ENCODE results near the gene RNF150. TPM values are rescaled to one million over a fixed set of nuclear protein-coding genes. Genes with fewer than 3 reads are reported as not detected.
A peak's percentile ranks its signal among the peaks of the same experiment; 100 is the strongest.

Gene RNF150
- total and polyA plus RNA-seq, 2 of the 4 experiments (the other 2 are of a cell fraction) = 6.2 to 18.1 TPM

- BruUV-seq (replicated peaks) = no TSS peak
- Histone ChIP-seq H3K9ac (ENCODE audit: low read depth, low read length) (no peak overlapping the region), H4K91ac (ENCODE audit: insufficient read depth, low read depth, low read length) (no peak overlapping the region), H3K27me3 (ENCODE audit: control insufficient read depth, insufficient read depth, low read length) (no peaks in the 10 kb centered on the region), H3K18ac (ENCODE audit: low read depth, low read length) (0 out of 2 replicates have a peak overlapping the region, but pooled peaks have one; percentile 31), H3K9me1 (ENCODE audit: insufficient read depth, low read length) (no peaks in the 10 kb centered on the region), H4K5ac (ENCODE audit: low read depth, low read length) (no peak overlapping the region), H3K14ac (replicated peaks; ENCODE audit: low read depth, low read length) (no peak overlapping the region), H2AK5ac (ENCODE audit: low read depth, low read length) (no peak overlapping the region), H2AK9ac (replicated peaks; ENCODE audit: low read depth, low read length, poor library complexity) (no peak overlapping the region), H3K4me1 (ENCODE audit: control insufficient read depth, insufficient read depth, low read length) (peaks cover 2% of the 10 kb centered on the region), H2BK120ac (ENCODE audit: low read depth, low read length) (no peak overlapping the region), H4K20me1 (ENCODE audit: insufficient read depth, low read length) (no peaks in the 10 kb centered on the region), H3K56ac (ENCODE audit: extremely low read depth, insufficient read depth, low read length) (no peak overlapping the region), H2AFZ (replicated peaks; ENCODE audit: low read length, poor library complexity) (no peak overlapping the region), H3K4me2 (ENCODE audit: low read depth, low read length) (no peak overlapping the region), H3K4me3 (ENCODE audit: insufficient read depth, low read depth, low read length) (no peak overlapping the region), H3K4ac (ENCODE audit: low read depth, low read length) (no peak overlapping the region), H2BK5ac (ENCODE audit: low read depth, low read length, poor library complexity, severe bottlenecking) (no peak overlapping the region), H2BK15ac (ENCODE audit: low read depth, low read length) (no peak overlapping the region), H2BK20ac (ENCODE audit: low read depth, low read length) (no peak overlapping the region), H3K27ac (ENCODE audit: insufficient read depth, low read length) (no peak overlapping the region), H3K23ac (ENCODE audit: low read depth, low read length) (no peak overlapping the region), H3K9me3 (ENCODE audit: control insufficient read depth, insufficient read depth, low read length) (no peaks in the 10 kb centered on the region), H3K36me3 (ENCODE audit: control insufficient read depth, insufficient read depth, low read length) (no peaks in the 10 kb centered on the region), H4K8ac (ENCODE audit: low read depth in 2 of 2, low read length in 2 of 2) (no peak overlapping the region), H3K79me1 (ENCODE audit: low read depth in 1 of 2, low read length in 2 of 2) (no peaks in the 10 kb centered on the region)
- DNase-seq (no peak), ATAC-seq (ENCODE audit: low read depth) (no peak)
- TF ChIP-seq FOS (IDR thresholded peaks at IDR 0.05; ENCODE audit: low read depth, low read length) (no peak), MXI1 (IDR thresholded peaks at IDR 0.05; ENCODE audit: borderline replicate concordance, low read depth, low read length) (no peak)
- TF ChIP-seq, protein P1, sequence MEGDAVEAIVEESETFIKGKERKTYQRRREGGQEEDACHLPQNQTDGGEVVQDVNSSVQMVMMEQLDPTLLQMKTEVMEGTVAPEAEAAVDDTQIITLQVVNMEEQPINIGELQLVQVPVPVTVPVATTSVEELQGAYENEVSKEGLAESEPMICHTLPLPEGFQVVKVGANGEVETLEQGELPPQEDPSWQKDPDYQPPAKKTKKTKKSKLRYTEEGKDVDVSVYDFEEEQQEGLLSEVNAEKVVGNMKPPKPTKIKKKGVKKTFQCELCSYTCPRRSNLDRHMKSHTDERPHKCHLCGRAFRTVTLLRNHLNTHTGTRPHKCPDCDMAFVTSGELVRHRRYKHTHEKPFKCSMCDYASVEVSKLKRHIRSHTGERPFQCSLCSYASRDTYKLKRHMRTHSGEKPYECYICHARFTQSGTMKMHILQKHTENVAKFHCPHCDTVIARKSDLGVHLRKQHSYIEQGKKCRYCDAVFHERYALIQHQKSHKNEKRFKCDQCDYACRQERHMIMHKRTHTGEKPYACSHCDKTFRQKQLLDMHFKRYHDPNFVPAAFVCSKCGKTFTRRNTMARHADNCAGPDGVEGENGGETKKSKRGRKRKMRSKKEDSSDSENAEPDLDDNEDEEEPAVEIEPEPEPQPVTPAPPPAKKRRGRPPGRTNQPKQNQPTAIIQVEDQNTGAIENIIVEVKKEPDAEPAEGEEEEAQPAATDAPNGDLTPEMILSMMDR (conservative IDR thresholded peaks at IDR 0.05; ENCODE audit: low read depth, low read length) = no peak
- dilution Hi-C loops (cut with HindIII; ENCODE audit: low sequenced_read_pairs, unreplicated experiment) = no loop called here
- WGBS, 2 experiments (ENCODE audit: extremely low coverage in 2 of 2, insufficient read length in 1 of 2) = no CpG with 5 or more reads among the region's 3 CpGs
- intact Hi-C loops (cut with micrococcal nuclease) = no loop called here
- ChIA-PET CTCF (interaction anchor here (1.0 kb wide), 1 partner anchor 52 kb away, joined by 4 read pairs; no protein-coding TSS in a partner anchor), POLR2A (ENCODE audit: unreplicated experiment) (no interaction called here)
- in situ Hi-C loops (cut with MboI; ENCODE audit: low sequenced_read_pairs) = no loop called here
Observed at GRCh38 chr4:141021397-141022110, 111.7 kb downstream of the RNF150 start.
